Measurements from ENCODE around the gene FASN.

DNA sequence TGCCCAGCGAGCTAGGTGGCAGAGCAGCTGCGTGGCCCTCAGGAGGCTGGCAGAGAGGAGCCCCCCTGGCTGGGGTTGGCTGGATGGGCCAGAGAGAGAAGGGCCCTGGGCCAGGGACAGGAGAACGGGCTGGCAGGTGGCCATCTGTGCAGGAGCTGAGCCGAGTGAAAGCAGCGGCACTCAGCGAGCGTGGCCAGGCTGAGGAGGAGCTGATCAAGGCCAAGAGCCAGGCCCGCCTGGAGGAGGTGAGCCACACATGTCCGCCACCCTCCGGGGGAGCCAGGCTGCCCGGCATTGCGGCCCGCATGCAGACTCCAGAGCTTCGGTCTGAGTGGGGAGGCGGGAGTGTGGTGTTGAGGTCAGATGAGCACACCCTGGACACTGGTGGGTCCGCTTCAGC is 68.6 kb downstream of the FASN start:
- no peak for TF ChIP-seq POLR2A (IDR thresholded peaks at IDR 0.05)
- TF ChIP-seq, protein P1, sequence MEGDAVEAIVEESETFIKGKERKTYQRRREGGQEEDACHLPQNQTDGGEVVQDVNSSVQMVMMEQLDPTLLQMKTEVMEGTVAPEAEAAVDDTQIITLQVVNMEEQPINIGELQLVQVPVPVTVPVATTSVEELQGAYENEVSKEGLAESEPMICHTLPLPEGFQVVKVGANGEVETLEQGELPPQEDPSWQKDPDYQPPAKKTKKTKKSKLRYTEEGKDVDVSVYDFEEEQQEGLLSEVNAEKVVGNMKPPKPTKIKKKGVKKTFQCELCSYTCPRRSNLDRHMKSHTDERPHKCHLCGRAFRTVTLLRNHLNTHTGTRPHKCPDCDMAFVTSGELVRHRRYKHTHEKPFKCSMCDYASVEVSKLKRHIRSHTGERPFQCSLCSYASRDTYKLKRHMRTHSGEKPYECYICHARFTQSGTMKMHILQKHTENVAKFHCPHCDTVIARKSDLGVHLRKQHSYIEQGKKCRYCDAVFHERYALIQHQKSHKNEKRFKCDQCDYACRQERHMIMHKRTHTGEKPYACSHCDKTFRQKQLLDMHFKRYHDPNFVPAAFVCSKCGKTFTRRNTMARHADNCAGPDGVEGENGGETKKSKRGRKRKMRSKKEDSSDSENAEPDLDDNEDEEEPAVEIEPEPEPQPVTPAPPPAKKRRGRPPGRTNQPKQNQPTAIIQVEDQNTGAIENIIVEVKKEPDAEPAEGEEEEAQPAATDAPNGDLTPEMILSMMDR (IDR thresholded peaks at IDR 0.05), result no peak
- TF ChIP-seq POLR2AphosphoS5 (IDR thresholded peaks at IDR 0.05), result no peak
- no peak for TF ChIP-seq EP300 (IDR thresholded peaks at IDR 0.05)
